PFSK-1 (cell line): Measurements from ENCODE around the gene TMEM255B.

ENCODE experiments used
- POLR2AphosphoS5 ChIP-seq: IDR thresholded peaks from 2 replicates; pipeline ENCODE4 v1.6.1; 2012; ENCODE audit warnings: low read depth, mild to moderate bottlenecking, control low read depth, low read length, moderate library complexity
- SIN3A ChIP-seq: IDR thresholded peaks from 2 replicates; pipeline ENCODE4 v1.6.1; 2012; ENCODE audit warnings: mild to moderate bottlenecking, low read length, moderate library complexity, borderline replicate concordance; ENCODE audit not compliant: insufficient read depth
- TAF1 ChIP-seq: IDR thresholded peaks from 2 replicates; pipeline ENCODE4 v1.6.1; 2012; ENCODE audit warnings: low read length, control low read depth, borderline replicate concordance; ENCODE audit not compliant: insufficient read depth

GRCh38 chr13:113823771-113824170, 64.7 kb downstream of the TMEM255B start:
- no peak for TF ChIP-seq POLR2AphosphoS5
- no peak for TF ChIP-seq SIN3A
- no peak for TF ChIP-seq TAF1
